GM18502 (cell line): ENCODE data around the gene ZNF22.

ENCODE experiments used
- ATAC-seq: cut with Tn5 transposase; IDR thresholded peaks from one replicate; pipeline ENCODE4 v1.9.1; 2021; ENCODE audit warnings: mild to moderate bottlenecking; ENCODE audit not compliant: unreplicated experiment, poor library complexity

Gene ZNF22

DNA sequence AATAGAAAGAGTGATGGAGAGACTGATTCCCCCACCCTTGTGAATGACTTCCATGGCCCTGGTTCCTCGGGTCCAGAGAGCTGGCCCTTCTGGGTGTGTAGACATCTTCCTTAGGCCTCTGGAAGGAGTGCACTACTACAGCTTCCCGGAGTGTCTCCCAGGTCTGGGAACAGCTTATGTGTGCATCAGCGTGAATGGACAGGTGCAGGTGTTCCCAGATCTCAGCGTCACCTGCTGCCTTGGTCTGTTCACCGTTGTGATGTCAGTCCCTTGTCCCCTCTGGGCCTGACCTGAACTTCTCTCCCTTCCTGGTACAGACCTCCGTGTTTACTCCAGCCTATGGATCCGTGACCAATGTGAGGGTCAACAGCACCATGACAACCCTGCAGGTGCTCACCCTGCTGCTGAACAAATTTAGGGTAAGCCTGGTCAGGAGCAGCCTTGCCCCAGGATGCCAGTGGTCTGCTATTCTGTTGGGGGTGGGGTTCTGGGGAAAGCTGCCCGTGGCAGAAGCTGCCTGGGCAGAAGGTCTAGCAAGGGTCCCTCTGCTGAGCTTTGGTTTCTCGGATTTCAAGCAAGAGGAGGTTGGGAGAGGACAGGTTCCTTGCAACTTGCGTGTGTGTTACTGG, 11.7 kb upstream of the ZNF22 start:
- no peak for ATAC-seq

DNA sequence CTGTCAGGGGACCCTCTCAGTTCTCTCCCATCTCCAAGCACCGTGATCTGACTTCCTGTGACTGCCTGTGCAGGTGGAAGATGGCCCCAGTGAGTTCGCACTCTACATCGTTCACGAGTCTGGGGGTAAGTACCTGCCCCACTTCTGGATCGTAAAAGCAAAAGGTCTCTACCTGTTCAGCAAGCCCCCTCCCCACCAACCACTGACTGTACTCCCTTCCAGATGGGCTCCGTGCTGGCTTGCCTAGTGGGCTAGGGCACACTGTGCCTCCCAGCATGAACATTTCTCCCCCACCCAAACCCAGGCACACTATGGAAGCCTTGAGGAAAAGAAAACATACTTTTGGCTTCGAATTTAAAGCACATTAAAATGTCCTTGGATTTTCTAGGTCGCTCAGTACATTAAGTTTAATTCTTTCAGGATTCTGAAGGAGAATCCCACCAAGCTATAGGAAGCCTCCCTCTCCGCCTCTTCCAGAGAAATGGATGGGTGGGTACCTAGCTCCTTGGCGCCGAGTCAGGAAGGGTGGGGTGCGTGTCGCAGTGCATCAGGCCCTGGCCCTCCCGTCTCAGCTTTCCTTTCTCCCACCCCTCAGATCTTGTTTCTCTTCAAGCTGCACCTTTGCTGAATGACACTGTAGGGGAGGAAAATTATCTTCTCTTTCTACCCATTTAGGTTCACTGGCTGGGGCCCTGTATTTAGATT, 11.0 kb upstream of the ZNF22 start:
- no peak for ATAC-seq

- ATAC-seq, result no peak
Measured at GRCh38 chr10:44990302-44990655, 10.4 kb upstream of the ZNF22 start.

GRCh38 chr10:44990965-44991364, 9.8 kb upstream of the ZNF22 start:
- no peak for ATAC-seq

- ATAC-seq, result no peak
Measured at GRCh38 chr10:44991571-44991970, 9.2 kb upstream of the ZNF22 start.

DNA sequence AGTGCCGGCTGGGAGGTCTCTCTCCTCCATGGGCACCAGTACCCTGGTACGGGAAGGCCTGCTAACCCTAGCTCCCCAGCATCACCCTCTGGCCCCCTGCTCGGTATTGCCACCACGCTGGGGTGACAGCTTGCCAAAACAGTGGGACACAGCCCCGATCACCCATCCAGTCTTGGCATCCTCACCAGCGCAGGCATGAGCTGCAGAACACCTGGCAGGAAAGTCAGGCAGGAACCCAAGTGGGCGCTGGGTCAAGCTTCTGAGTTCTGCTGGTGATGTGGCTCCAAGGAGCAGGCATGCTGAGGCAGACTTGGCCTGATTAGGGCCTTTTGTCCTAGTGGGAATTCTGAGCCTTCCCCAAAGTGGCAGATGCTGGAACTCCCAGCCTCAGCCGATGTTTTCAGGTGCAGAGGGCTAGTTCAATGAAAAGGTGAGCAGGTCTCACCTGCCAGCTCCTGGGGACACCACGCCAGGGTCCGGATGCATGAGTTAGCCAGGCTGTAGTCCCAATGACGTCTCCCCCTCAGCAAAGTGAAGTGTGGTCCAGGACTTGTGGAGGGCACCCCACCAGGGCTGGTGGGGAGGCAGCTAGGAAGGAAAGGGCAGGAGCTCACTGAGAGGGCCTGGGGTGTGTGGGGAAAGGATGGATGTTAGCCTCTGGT, 8.5 kb upstream of the ZNF22 start:
- no peak for ATAC-seq

DNA sequence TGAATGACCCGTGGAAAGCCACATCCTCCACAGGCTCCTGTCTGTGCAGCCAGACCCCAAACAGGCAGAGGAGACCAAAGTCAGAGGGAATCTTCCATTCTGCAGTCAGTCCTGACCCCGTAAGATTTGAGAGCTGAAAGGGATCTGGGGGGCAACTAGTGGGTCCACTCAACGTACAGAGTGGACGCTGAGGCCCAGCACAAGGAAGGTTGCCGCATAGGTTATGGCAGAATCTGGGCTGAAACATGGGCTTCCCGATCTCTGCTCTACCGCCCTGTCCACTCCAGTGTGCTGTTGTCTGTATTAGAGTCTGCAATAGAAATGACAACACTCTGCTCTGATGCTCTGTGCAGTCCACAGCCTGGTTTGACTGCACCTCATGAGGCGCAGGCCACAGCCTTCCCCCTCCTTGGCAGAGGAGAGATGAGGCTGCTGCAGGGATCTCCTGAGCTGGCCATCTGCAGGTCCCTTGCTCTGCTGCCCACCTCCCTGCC, 7.9 kb upstream of the ZNF22 start:
- ATAC-seq, result no peak

GRCh38 chr10:44993226-44993921, 7.3 kb upstream of the ZNF22 start:
- no peak for ATAC-seq

- ATAC-seq, result no peak
Measured at GRCh38 chr10:44993922-44994751, 6.6 kb upstream of the ZNF22 start.

- no peak for ATAC-seq
Measured at GRCh38 chr10:44994752-44995530, 5.8 kb upstream of the ZNF22 start.

- no peak for ATAC-seq
Measured at GRCh38 chr10:44995581-44995913, 5.2 kb upstream of the ZNF22 start.

DNA sequence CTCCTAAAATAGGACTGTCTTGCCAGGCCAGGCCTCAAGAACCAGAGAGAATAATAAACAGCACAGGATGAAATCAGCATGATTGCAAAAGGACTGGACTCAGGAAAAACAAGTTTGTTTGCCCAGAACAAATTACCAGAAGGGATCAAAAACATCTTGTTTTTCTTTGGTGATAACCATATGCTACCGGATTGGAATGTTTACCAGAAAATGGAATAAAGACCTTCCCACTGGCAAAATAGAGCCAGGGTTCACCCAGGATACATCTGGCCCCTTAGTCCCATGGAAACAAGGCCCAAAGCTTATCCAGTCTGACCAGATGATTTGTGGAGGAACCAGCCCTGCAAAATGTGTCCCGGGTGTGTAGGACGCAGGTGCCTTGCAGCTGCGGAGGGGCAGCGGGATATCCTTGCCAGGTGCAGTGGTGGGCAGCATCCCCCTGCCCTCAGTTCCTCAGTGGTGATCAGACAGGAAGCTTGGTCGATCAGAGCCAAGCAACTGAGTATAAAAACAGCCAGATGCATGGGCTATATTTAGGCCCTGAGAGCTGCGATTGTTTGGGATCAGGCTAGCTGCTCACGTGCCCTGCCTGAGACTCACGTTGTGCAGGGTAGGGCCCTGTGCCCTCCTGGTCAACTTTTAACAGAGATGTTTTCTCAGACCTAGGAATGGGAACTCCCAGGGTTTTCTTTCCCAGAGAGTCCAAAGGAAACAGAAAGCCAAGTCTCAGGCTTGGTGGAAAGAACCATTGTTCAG, 4.6 kb upstream of the ZNF22 start:
- ATAC-seq, result no peak

- ATAC-seq, result no peak
Measured at GRCh38 chr10:44997105-44997748, 3.5 kb upstream of the ZNF22 start.

GRCh38 chr10:44998146-44998631, 2.5 kb upstream of the ZNF22 start:
- ATAC-seq, result no peak

DNA sequence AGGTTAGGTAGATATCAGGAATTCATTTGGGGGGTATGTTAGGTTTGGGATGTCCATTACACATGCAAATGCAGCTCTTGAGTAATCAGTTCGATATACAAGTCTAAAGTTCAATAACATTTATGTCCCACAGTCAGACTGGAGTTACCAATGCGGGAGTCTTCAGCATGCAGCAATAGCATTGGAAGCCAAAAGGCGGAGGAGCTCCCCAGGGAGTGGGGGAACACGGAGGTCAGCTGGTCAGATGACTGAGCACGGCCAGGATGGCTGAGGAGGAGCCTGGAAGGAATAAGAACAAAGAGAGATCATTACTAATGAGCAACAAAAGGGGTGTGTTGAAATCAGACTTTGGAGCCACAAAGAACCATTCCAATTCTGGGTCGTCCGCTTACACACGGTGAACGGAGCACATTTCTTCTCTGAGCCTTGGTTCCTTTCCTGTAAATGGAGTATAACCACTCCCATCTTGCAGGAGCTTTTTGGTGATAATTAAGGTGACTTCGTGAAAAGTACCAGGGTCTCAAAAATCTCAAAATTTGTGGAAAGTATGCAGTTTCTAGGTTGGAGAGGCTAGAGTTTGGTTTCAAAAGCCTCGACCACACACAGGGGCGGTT, 478 bp upstream of the ZNF22 start:
- peak; percentile 9 for ATAC-seq

DNA sequence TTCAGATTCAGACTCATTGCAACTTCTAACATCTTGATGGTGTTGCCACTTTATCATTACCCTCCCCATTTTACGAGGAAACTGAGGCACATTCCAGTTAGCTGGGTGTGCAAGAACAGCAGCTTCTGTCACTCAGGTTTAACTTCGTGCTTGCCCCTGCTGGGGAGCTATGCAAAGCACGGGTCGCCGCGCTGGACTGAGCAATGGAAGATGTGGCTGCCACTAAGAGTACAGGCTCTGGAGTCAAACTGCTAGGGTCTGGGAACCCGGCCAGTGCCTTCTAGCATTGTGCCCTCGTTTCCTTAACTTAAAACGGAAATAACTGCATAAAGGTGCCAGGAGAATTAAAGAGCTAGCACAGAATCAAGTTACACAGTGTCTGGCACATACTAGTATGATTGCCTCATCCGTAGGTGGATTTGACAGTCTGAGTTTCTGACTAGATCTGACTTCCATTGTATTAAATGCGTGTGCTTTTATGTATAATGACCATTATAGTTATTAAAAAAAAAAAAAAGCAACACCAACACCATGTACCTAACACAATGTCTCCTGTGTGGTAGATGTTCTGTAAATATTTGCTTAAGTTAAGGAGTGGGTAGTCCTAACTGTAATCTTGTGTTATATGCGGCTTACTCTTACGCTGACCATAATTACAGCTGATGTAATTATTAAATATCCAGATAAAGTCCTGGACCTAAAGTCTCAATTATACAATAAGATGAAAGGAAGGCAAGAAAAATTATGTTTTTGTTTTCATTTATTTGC, 842 bp downstream of the ZNF22 start:
- peak; percentile 78 for ATAC-seq

DNA sequence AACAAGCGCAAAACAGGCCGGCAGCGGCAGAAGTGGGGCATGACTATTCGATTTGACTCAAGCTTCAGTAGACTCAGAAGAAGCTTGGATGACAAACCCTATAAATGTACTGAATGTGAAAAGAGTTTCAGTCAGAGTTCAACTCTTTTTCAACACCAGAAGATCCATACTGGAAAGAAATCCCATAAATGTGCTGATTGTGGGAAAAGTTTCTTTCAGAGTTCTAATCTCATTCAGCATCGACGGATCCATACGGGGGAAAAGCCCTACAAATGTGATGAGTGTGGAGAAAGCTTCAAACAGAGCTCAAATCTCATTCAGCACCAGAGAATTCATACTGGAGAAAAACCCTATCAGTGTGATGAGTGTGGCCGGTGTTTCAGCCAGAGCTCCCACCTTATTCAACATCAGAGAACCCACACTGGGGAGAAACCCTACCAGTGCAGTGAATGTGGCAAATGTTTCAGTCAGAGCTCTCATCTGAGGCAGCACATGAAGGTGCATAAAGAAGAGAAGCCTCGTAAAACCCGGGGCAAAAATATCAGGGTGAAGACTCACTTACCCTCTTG, 2.8 kb downstream of the ZNF22 start:
- no peak for ATAC-seq
